Measurements from ENCODE around the gene PLAU.
"Not testable (repeated sequence)": the region's sequence is repeated elsewhere in the genome, so short reads cannot be mapped to it uniquely, and the experiment has no call there.

PLAU gene

GRCh38 chr10:73964743-73965142 lies 53.8 kb downstream of the PLAU start:
- ATAC-seq = no peak
- Mint-ChIP-seq H3K4me1 (peaks cover 16% of the 10 kb centered on the region), H3K27ac (no peak overlapping the region), H3K9me3 (no peaks in the 10 kb centered on the region), H3K4me3 (no peak overlapping the region), H3K27me3 (no peaks in the 10 kb centered on the region), H3K36me3 (no peaks in the 10 kb centered on the region)

GRCh38 chr10:73965267-73965889 lies 54.4 kb downstream of the PLAU start:
- not testable (repeated sequence) for H3K4me3 Mint-ChIP-seq, H3K4me1 Mint-ChIP-seq, H3K27ac Mint-ChIP-seq, H3K9me3 Mint-ChIP-seq, H3K27me3 Mint-ChIP-seq, ATAC-seq, H3K36me3 Mint-ChIP-seq

- Mint-ChIP-seq H3K9me3 (no peaks in the 10 kb centered on the region), H3K4me1 (peaks cover 2% of the 10 kb centered on the region), H3K27me3 (no peaks in the 10 kb centered on the region), H3K36me3 (no peaks in the 10 kb centered on the region), H3K27ac (no peak overlapping the region), H3K4me3 (no peak overlapping the region)
- no peak for ATAC-seq
Observed at GRCh38 chr10:73965890-73966768, 55.2 kb downstream of the PLAU start.

GRCh38 chr10:73967022-73967429 lies 56.1 kb downstream of the PLAU start:
- no peak for ATAC-seq
- H3K27me3 Mint-ChIP-seq = no peaks in the 10 kb centered on the region
- H3K27ac Mint-ChIP-seq = no peak overlapping the region

More at GRCh38 chr10:73967022-73967429, 56.1 kb downstream of the PLAU start:
- no peaks in the 10 kb centered on the region for H3K36me3 Mint-ChIP-seq
- no peaks in the 10 kb centered on the region for H3K9me3 Mint-ChIP-seq
- H3K4me1 Mint-ChIP-seq = no peaks in the 10 kb centered on the region
- no peak overlapping the region for H3K4me3 Mint-ChIP-seq

All from stimulated activated memory B cell treated with anti-CD40 and anti-IgM and Interleukin-4, amounts not matched to agents 10 μg/mL and 1 μg/mL and 100 μg/mL, for 72 hours (primary cell).